Neural progenitor cell (in vitro differentiated cells): ENCODE results near the gene RBM43.

Source experiments
- CTCF ChIP-seq: fragments of 200-600 bp; sonication (generic); IDR thresholded peaks from 2 replicates; pipeline ENCODE4 v1.5.1; 2017; ENCODE audit warnings: antibody characterized with exemption, mild to moderate bottlenecking
- EZH2 ChIP-seq: fragments of 200-600 bp; sonication (generic); IDR thresholded peaks from 2 replicates; pipeline ENCODE4 v1.6.1; 2017; ENCODE audit warnings: antibody characterized with exemption, mild to moderate bottlenecking, moderate library complexity

GRCh38 chr2:151252646-151253045 lies 9.0 kb downstream of the RBM43 start:
- TF ChIP-seq CTCF (no peak), EZH2 (no peak)
